ENCODE results near the gene C1QTNF7.

DNA sequence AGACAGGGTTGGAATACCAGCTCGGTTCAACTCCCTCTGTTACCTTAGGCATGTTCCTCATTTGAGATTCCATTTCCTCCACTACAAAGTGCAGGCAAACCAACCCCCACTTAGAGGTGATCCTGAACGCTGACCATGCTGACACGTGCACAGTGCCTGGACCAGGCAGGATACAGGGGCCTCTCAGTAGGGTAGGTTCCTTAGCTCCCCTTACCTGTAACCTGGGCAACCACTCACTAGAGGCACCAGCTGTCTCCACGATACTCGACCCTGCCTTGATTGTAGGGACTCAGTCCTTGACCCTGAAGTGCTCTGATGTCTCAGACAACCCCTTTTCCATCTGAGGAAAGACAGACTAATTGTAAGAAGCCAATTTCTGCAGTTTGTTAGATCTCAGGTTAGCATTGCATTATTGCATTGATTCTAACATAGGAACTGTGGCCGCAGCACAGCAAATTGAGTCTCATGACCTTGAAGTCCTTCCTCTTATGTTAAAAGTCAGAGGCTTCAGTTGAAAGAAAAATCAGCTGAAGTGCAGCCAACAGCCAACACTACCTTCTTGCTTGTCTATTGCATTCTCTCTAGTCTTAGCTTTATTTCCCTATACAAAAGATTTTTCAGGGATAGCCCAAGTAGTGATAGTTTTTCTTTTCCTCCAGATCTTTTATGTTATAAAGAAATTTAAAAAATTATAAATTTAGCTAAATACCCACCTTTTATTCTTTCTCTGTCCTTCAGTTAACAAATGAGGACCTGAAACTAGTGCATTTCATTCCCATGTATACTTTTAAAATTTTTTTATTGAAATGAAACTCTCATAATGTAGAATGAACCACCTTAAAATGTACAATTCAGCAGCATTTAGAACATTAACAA is 11.2 kb upstream of the C1QTNF7 start:
- TF ChIP-seq, protein P1, sequence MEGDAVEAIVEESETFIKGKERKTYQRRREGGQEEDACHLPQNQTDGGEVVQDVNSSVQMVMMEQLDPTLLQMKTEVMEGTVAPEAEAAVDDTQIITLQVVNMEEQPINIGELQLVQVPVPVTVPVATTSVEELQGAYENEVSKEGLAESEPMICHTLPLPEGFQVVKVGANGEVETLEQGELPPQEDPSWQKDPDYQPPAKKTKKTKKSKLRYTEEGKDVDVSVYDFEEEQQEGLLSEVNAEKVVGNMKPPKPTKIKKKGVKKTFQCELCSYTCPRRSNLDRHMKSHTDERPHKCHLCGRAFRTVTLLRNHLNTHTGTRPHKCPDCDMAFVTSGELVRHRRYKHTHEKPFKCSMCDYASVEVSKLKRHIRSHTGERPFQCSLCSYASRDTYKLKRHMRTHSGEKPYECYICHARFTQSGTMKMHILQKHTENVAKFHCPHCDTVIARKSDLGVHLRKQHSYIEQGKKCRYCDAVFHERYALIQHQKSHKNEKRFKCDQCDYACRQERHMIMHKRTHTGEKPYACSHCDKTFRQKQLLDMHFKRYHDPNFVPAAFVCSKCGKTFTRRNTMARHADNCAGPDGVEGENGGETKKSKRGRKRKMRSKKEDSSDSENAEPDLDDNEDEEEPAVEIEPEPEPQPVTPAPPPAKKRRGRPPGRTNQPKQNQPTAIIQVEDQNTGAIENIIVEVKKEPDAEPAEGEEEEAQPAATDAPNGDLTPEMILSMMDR (IDR thresholded peaks at IDR 0.05) = no peak
- TF ChIP-seq POLR2A (IDR thresholded peaks at IDR 0.05) (no peak), POLR2AphosphoS5 (IDR thresholded peaks at IDR 0.05) (no peak), EP300 (IDR thresholded peaks at IDR 0.05) (no peak)

Measured in upper lobe of left lung (tissue), 4 donors.